Gastrocnemius medialis (tissue), 4 donors: Measurements from ENCODE around the gene SPSB2. TPM values are rescaled to one million over a fixed set of nuclear protein-coding genes. Genes with fewer than 3 reads are reported as not detected.

Source experiments
- ATAC-seq, 2 donors: fragments of 150-250 bp; one replicate each; pipeline ENCODE4 v1.9.1; 2016
- DNase-seq, 2 donors: peaks; one replicate each; pipeline ENCODE4 v3.0.0-alpha.2; 2019
- H3K27ac ChIP-seq, 4 donors: fragments of 200-600 bp; sonication (generic); 1 replicate in 1 of 4; 2 replicates in 3 of 4; pipeline ENCODE4 v1.5.1; 2016 to 2018; ENCODE audit warnings: mild to moderate bottlenecking in 2 of 4, moderate library complexity in 1 of 4
- H3K27me3 ChIP-seq, 3 donors: fragments of 200-600 bp; sonication (generic) in 2 of 3; 1 replicate in 1 of 3; 2 replicates in 2 of 3; pipeline versions ENCODE4 v1.5.1 to v1.6.0; 2016 to 2019; ENCODE audit warnings: mild to moderate bottlenecking in 1 of 3, moderate library complexity in 1 of 3
- H3K36me3 ChIP-seq, 2 donors: fragments of 200-600 bp; sonication (generic) in 1 of 2; one replicate each; pipeline ENCODE4 v1.5.1; 2017 to 2018
- H3K4me1 ChIP-seq, 2 donors: fragments of 200-600 bp; sonication (generic) in 1 of 2; one replicate each; pipeline ENCODE4 v1.5.1; 2016 to 2017; ENCODE audit warnings: mild to moderate bottlenecking in 2 of 2
- H3K4me3 ChIP-seq, 4 donors: fragments of 200-600 bp; sonication (generic) in 3 of 4; 1 replicate in 1 of 4; 2 replicates in 3 of 4; pipeline ENCODE4 v1.5.1; 2016 to 2019; ENCODE audit warnings: mild to moderate bottlenecking in 2 of 4
- H3K9me3 ChIP-seq, 3 donors: fragments of 200-600 bp; sonication (generic) in 2 of 3; 1 replicate in 1 of 3; 2 replicates in 2 of 3; pipeline ENCODE4 v1.5.1; 2016 to 2019
- CTCF ChIP-seq, 5 experiments: fragments of 450-650 bp in 3 of 5; fragments of 200-600 bp in 2 of 5; sonication (generic) in 2 of 5; IDR thresholded peaks in 4 of 5; conservative IDR thresholded peaks in 1 of 5; 1 replicate in 4 of 5; 2 replicates in 1 of 5; pipeline ENCODE4 v1.5.1; 2016 to 2019; ENCODE audit warnings: antibody characterized with exemption in 5 of 5, mild to moderate bottlenecking in 3 of 5, moderate library complexity in 3 of 5
- POLR2A ChIP-seq, 2 donors: fragments of 450-650 bp; IDR thresholded peaks; one replicate each; pipeline ENCODE4 v1.6.1; 2017; ENCODE audit warnings: antibody characterized with exemption in 2 of 2, mild to moderate bottlenecking in 2 of 2, moderate library complexity in 2 of 2
- in situ Hi-C, 4 donors: fragments of 200-750 bp; cut with MboI; loops; one replicate each; pipeline versions ENCODE4 v1.15.0 to v1.8.0; 2017; ENCODE audit warnings: low sequenced_read_pairs in 4 of 4
- intact Hi-C: fragments of 100-400 bp; cut with DNase I; formaldehyde crosslinking; loops from one replicate; pipeline ENCODE4 v1.15.1; 2023; ENCODE audit warnings: low total_unique reads
- total RNA-seq, 4 donors: library from RNA; depleted of rRNA; stranded (reverse); fragments of >200 nt; gene quantifications; one replicate each; pipeline versions ENCODE4 v1.1.0 to v1.2.3, GENCODE V29; 2016

SPSB2 gene
- total RNA-seq, 4 donors from 2014 or later: 4.6 to 10.0 (median 5.0) TPM

- in situ Hi-C loops (no loop called here), intact Hi-C loops (no loop called here)
- H3K4me3 ChIP-seq: peak overlapping the region in 2 of 4 donors; percentile 34 to 50
Observed at GRCh38 chr12:6822426-6823135, 50.5 kb downstream of the SPSB2 start.

GRCh38 chr12:6821591-6822425 lies 51.3 kb downstream of the SPSB2 start, which contains the start of gene GPR162:
GPR162 (plus strand) TSS chr12:6821821; CDS start chr12:6823899, 2,078 bp downstream.
- no peak for TF ChIP-seq CTCF (IDR thresholded peaks at IDR 0.05 in 4 of 5, conservative IDR thresholded peaks at IDR 0.05 in 1 of 5)
- no peak for TF ChIP-seq POLR2A (IDR thresholded peaks at IDR 0.05)
- peak; percentile 19 to 47 for ATAC-seq
- Histone ChIP-seq H3K4me3 (peak within 1 kb of the TSS; percentile 34 to 50 (median 46)), H3K4me1 (no peaks in the 10 kb centered on the region), H3K27me3 (peaks cover 17 to 50% (median 35%) of the 10 kb centered on the region in 3 donors), H3K27ac (peak within 1 kb of the TSS in 3 of 4 donors; percentile 46 to 61 (median 48)), H3K9me3 (no peaks in the 10 kb centered on the region), H3K36me3 (no peaks in the 10 kb centered on the region)
- in situ Hi-C loops: no loop called here
- DNase-seq: no peak
- intact Hi-C loops: no loop called here

More at GRCh38 chr12:6822426-6823135, 50.5 kb downstream of the SPSB2 start:
- no peaks in the 10 kb centered on the region for H3K9me3 ChIP-seq
- H3K27ac ChIP-seq: no peak overlapping the region
- TF ChIP-seq CTCF (IDR thresholded peaks at IDR 0.05 in 4 of 5, conservative IDR thresholded peaks at IDR 0.05 in 1 of 5) (no peak), POLR2A (IDR thresholded peaks at IDR 0.05) (no peak)
- no peak for ATAC-seq
- H3K4me1 ChIP-seq: peaks cover 3 to 6% of the 10 kb centered on the region in 2 donors
- H3K27me3 ChIP-seq: peaks cover 25 to 58% (median 42%) of the 10 kb centered on the region in 3 donors
- H3K36me3 ChIP-seq: no peaks in the 10 kb centered on the region
- DNase-seq: no peak

Other genes starting within 250 kb of the SPSB2 start
- under 1 TPM; 0.17 to 0.75 (median 0.47) TPM for gene LPAR5, start 237.3 kb downstream of the SPSB2 start, total RNA-seq
- under 1 TPM in 3 of 4 donors, not detected in 1; 0.27 to 0.71 (median 0.65) TPM for gene ACRBP, start 225.9 kb downstream of the SPSB2 start, total RNA-seq
- gene ING4, start 210.2 kb downstream of the SPSB2 start, total RNA-seq: 10 to 100 TPM; 12.8 to 28.9 (median 19.7) TPM
- gene ZNF384, start 183.9 kb downstream of the SPSB2 start, total RNA-seq: 10 to 100 TPM; 22.4 to 35.3 (median 27.9) TPM
- gene PIANP, start 172.5 kb downstream of the SPSB2 start, total RNA-seq: not detected
- gene COPS7A, start 149.3 kb downstream of the SPSB2 start, total RNA-seq: 100 to 1,000 TPM in 2 of 4 donors, 10 to 100 TPM in 2; 82.0 to 132 (median 99.0) TPM
- 100 to 1,000 TPM; 105 to 181 (median 165) TPM for gene MLF2, start 120.2 kb downstream of the SPSB2 start, total RNA-seq
- 10 to 100 TPM; 15.0 to 40.4 (median 31.5) TPM for gene PTMS, start 106.9 kb downstream of the SPSB2 start, total RNA-seq
- gene LAG3, start 100.8 kb downstream of the SPSB2 start, total RNA-seq: not detected
- gene CD4, start 83.8 kb downstream of the SPSB2 start, total RNA-seq: 10 to 100 TPM in 1 of 4 donors, 1 to 10 TPM in 3; 1.8 to 12.9 (median 3.8) TPM
- gene GPR162, start 51.5 kb downstream of the SPSB2 start, total RNA-seq: under 1 TPM in 3 of 4 donors, not detected in 1; 0.16 to 0.31 (median 0.20) TPM
- gene P3H3, start 44.9 kb downstream of the SPSB2 start, total RNA-seq: 1 to 10 TPM in 3 of 4 donors, under 1 TPM in 1; 0.66 to 4.7 (median 1.5) TPM
- not detected for gene GNB3, start 32.4 kb downstream of the SPSB2 start, total RNA-seq
- gene CDCA3, start 22.0 kb downstream of the SPSB2 start, total RNA-seq: 1 to 10 TPM in 1 of 4 donors, under 1 TPM in 3; 0.25 to 4.4 (median 0.65) TPM
- gene USP5, start 21.2 kb downstream of the SPSB2 start, total RNA-seq: 100 to 1,000 TPM in 1 of 4 donors, 10 to 100 TPM in 3; 66.4 to 120 (median 74.1) TPM
- 100 to 1,000 TPM; 500 to 741 (median 604) TPM for gene TPI1, start 5.8 kb downstream of the SPSB2 start, total RNA-seq
- 10 to 100 TPM in 2 of 4 donors, 1 to 10 TPM in 2; 6.5 to 14.0 (median 11.0) TPM for gene LRRC23, start 31.5 kb upstream of the SPSB2 start, total RNA-seq
- 1 to 10 TPM in 3 of 4 donors, under 1 TPM in 1; 0.97 to 6.2 (median 1.8) TPM for gene ENO2, start 41.3 kb upstream of the SPSB2 start, total RNA-seq
- 10 to 100 TPM; 11.5 to 31.5 (median 26.5) TPM for gene ATN1, start 54.7 kb upstream of the SPSB2 start, total RNA-seq
- not detected for gene RNU7-1, start 70.5 kb upstream of the SPSB2 start, total RNA-seq
- 100 to 1,000 TPM; 175 to 220 (median 183) TPM for gene C12orf57, start 70.7 kb upstream of the SPSB2 start, total RNA-seq
- gene PTPN6, start 78.1 kb upstream of the SPSB2 start, total RNA-seq: 1 to 10 TPM in 3 of 4 donors, under 1 TPM in 1; 0.87 to 7.6 (median 5.0) TPM
- 100 to 1,000 TPM; 226 to 304 (median 238) TPM for gene PHB2, start 97.4 kb upstream of the SPSB2 start, total RNA-seq
- 10 to 100 TPM; 25.8 to 40.6 (median 32.1) TPM for gene EMG1, start 97.6 kb upstream of the SPSB2 start, total RNA-seq
- 10 to 100 TPM; 19.4 to 42.8 (median 36.7) TPM for gene LPCAT3, start 145.2 kb upstream of the SPSB2 start, total RNA-seq
- gene C1S, start 187.4 kb upstream of the SPSB2 start, total RNA-seq: 10 to 100 TPM; 58.1 to 90.8 (median 85.9) TPM
- 10 to 100 TPM; 47.5 to 97.8 (median 74.9) TPM for gene C1R, start 219.1 kb upstream of the SPSB2 start, total RNA-seq
- 10 to 100 TPM; 15.0 to 18.7 (median 16.7) TPM for gene C1RL, start 235.9 kb upstream of the SPSB2 start, total RNA-seq